Measurements from ENCODE around the gene PPP5C.

PPP5C gene

DNA sequence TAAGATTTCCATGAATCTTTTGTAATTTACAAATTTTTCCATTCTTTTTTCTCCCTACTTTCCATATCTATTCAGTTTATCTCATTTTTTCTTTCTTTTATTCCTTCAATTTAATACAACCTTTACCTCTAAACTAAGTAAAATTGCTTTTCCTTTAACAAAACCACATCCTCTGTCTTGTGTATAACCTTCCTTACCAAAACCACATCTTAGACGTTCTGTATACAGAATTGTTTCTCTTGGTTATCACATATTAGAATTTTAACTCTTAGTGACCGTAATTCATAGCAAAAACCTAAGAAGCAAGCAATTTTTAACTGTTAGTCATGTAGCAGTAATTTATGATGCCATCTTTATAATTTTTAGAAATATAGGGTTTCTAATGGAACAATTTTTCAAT lies 15.0 kb downstream of the PPP5C start:
- peak overlapping the region; percentile 32 for H3K4me3 ChIP-seq (ENCODE audit: insufficient read depth, low read depth, low read length, poor library complexity, severe bottlenecking)

DNA sequence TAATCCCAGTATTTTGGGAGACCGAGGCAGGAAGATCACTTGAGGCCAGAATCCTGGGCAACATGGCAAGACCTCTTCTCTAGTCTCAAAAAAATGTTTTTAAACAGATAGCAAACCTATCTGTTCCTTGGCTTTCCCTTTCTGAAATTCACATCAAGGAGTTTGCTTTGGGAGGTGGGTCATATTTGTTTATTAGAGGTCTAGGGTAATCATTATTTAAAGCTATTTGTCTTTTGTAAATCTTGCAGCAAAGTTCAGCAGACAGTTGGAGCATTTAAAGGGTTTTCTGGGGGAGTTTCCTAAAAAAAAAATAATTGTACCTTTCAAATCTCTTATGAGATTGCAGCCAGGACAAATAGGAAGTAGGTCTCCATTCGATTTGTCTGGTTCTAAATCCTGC lies 17.5 kb downstream of the PPP5C start:
- H3K9me3 ChIP-seq (ENCODE audit: control insufficient read depth, low read length) = no peaks in the 10 kb centered on the region
- H3K36me3 ChIP-seq (ENCODE audit: control insufficient read depth, insufficient read depth, low read length) = peaks cover 18% of the 10 kb centered on the region
- no peak overlapping the region for H3K4me3 ChIP-seq (ENCODE audit: insufficient read depth, low read depth, low read length, poor library complexity, severe bottlenecking)
- no peaks in the 10 kb centered on the region for H3K27me3 ChIP-seq (replicated peaks; ENCODE audit: control insufficient read depth, insufficient read depth, low read length, poor library complexity, severe bottlenecking)
- DNase-seq = no peak
- no peak overlapping the region for H3K27ac ChIP-seq (ENCODE audit: insufficient read depth, low read length, poor library complexity, severe bottlenecking)
- peaks cover 6% of the 10 kb centered on the region for H3K4me1 ChIP-seq (ENCODE audit: control insufficient read depth, insufficient read depth, low read length, poor library complexity, severe bottlenecking)

More for the DNA sequence above, 15.0 kb downstream of the PPP5C start:
- H3K27me3 ChIP-seq (replicated peaks; ENCODE audit: control insufficient read depth, insufficient read depth, low read length, poor library complexity, severe bottlenecking) = no peaks in the 10 kb centered on the region
- H3K9me3 ChIP-seq (ENCODE audit: control insufficient read depth, low read length) = no peaks in the 10 kb centered on the region
- peaks cover 6% of the 10 kb centered on the region for H3K4me1 ChIP-seq (ENCODE audit: control insufficient read depth, insufficient read depth, low read length, poor library complexity, severe bottlenecking)
- no peak for DNase-seq
- peaks cover 11% of the 10 kb centered on the region for H3K36me3 ChIP-seq (ENCODE audit: control insufficient read depth, insufficient read depth, low read length)
- H3K27ac ChIP-seq (ENCODE audit: insufficient read depth, low read length, poor library complexity, severe bottlenecking) = no peak overlapping the region

DNA sequence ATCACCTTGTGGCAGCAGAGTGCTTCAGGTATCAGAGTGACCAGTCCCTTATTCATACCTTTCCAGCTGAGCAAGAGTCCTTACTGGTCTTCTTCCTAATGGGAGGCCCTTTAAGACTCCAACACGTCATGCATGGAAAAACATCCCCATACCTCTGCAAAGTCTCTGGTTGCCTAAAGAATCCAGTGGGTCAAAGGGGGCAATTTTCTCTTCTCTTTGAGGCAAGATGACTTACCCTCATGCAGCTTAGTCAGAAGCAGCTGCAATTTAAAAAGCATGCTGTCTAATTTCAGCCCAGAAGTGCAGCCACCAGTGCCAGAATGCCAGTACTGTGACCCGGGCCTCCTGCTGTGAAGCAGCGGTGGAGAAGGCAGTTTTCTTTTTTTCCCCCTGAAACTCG lies 18.7 kb downstream of the PPP5C start:
- Histone ChIP-seq H3K27ac (ENCODE audit: insufficient read depth, low read length, poor library complexity, severe bottlenecking) (no peak overlapping the region), H3K36me3 (ENCODE audit: control insufficient read depth, insufficient read depth, low read length) (peaks cover 18% of the 10 kb centered on the region), H3K9me3 (ENCODE audit: control insufficient read depth, low read length) (no peaks in the 10 kb centered on the region), H3K4me3 (ENCODE audit: insufficient read depth, low read depth, low read length, poor library complexity, severe bottlenecking) (no peak overlapping the region), H3K27me3 (replicated peaks; ENCODE audit: control insufficient read depth, insufficient read depth, low read length, poor library complexity, severe bottlenecking) (no peaks in the 10 kb centered on the region), H3K4me1 (ENCODE audit: control insufficient read depth, insufficient read depth, low read length, poor library complexity, severe bottlenecking) (peaks cover 6% of the 10 kb centered on the region)
- no peak for DNase-seq

DNA sequence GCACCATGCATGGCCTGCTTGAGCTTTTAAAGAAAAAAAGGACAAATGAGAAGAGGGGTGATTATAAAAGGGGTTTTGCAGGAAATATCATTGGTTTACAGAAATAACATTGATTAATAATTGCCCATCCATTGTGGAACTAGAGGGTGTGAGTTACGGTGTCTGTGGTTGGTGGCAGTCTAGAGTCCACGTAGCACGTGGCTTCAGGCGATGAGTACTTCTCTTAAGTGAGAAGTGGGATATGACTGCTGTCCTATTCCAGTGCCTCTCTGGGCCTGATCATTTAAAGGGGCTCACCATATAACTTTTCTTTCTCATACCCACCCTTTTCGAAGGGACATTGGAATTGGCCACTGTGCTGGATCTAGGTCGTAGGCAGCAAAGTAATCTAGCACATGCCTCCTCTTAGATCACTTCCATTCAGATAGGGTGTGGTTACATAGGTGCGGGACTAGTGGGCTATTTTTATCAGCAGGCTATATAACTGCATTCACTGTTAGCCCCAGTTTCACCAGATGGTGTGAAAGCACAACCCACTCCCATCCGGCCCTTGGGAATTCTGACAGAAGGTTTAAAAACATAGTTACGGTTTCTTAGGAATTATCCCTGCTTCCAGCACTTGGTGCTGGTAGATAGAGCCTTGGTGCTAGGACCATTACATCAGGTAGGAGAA lies 19.9 kb downstream of the PPP5C start:
- Histone ChIP-seq H3K27ac (ENCODE audit: insufficient read depth, low read length, poor library complexity, severe bottlenecking) (no peak overlapping the region), H3K27me3 (replicated peaks; ENCODE audit: control insufficient read depth, insufficient read depth, low read length, poor library complexity, severe bottlenecking) (no peaks in the 10 kb centered on the region), H3K36me3 (ENCODE audit: control insufficient read depth, insufficient read depth, low read length) (peaks cover 18% of the 10 kb centered on the region), H3K4me1 (ENCODE audit: control insufficient read depth, insufficient read depth, low read length, poor library complexity, severe bottlenecking) (peaks cover 3% of the 10 kb centered on the region), H3K4me3 (ENCODE audit: insufficient read depth, low read depth, low read length, poor library complexity, severe bottlenecking) (no peak overlapping the region), H3K9me3 (ENCODE audit: control insufficient read depth, low read length) (no peaks in the 10 kb centered on the region)
- no peak for DNase-seq

GRCh38 chr19:46367426-46367825 lies 20.5 kb downstream of the PPP5C start:
- H3K36me3 ChIP-seq (ENCODE audit: control insufficient read depth, insufficient read depth, low read length) = peaks cover 18% of the 10 kb centered on the region
- H3K27ac ChIP-seq (ENCODE audit: insufficient read depth, low read length, poor library complexity, severe bottlenecking) = no peak overlapping the region

GRCh38 chr19:46368116-46368515 lies 21.2 kb downstream of the PPP5C start:
- Histone ChIP-seq H3K4me1 (ENCODE audit: control insufficient read depth, insufficient read depth, low read length, poor library complexity, severe bottlenecking) (no peaks in the 10 kb centered on the region), H3K36me3 (ENCODE audit: control insufficient read depth, insufficient read depth, low read length) (peaks cover 18% of the 10 kb centered on the region), H3K9me3 (ENCODE audit: control insufficient read depth, low read length) (no peaks in the 10 kb centered on the region), H3K27me3 (replicated peaks; ENCODE audit: control insufficient read depth, insufficient read depth, low read length, poor library complexity, severe bottlenecking) (no peaks in the 10 kb centered on the region), H3K4me3 (ENCODE audit: insufficient read depth, low read depth, low read length, poor library complexity, severe bottlenecking) (no peak overlapping the region), H3K27ac (ENCODE audit: insufficient read depth, low read length, poor library complexity, severe bottlenecking) (no peak overlapping the region)
- DNase-seq = no peak

More at GRCh38 chr19:46367426-46367825, 20.5 kb downstream of the PPP5C start:
- Histone ChIP-seq H3K4me1 (ENCODE audit: control insufficient read depth, insufficient read depth, low read length, poor library complexity, severe bottlenecking) (no peaks in the 10 kb centered on the region), H3K9me3 (ENCODE audit: control insufficient read depth, low read length) (no peaks in the 10 kb centered on the region), H3K27me3 (replicated peaks; ENCODE audit: control insufficient read depth, insufficient read depth, low read length, poor library complexity, severe bottlenecking) (no peaks in the 10 kb centered on the region), H3K4me3 (ENCODE audit: insufficient read depth, low read depth, low read length, poor library complexity, severe bottlenecking) (no peak overlapping the region)
- no peak for DNase-seq

DNA sequence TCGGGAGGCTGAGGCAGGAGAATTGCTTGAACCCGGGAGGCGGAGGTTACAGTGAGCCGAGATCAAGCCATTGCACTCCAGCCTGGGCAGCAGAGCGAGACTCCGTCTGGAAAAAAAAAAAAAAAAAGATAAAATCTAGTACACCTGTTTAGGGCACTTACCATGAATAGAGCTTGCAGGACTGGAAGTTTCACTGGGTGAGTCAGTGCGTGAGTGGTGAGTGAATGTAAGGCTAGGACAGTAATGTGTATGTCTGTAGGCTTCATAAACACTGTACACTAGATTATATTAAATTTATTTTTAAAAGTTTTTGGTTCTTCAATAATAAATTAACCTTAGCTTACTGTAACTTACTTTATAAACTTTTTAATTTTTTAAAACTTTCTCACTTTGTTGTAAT lies 22.9 kb downstream of the PPP5C start:
- Histone ChIP-seq H3K4me1 (ENCODE audit: control insufficient read depth, insufficient read depth, low read length, poor library complexity, severe bottlenecking) (no peaks in the 10 kb centered on the region), H3K9me3 (ENCODE audit: control insufficient read depth, low read length) (no peaks in the 10 kb centered on the region), H3K36me3 (ENCODE audit: control insufficient read depth, insufficient read depth, low read length) (peaks cover 12% of the 10 kb centered on the region), H3K27ac (ENCODE audit: insufficient read depth, low read length, poor library complexity, severe bottlenecking) (no peak overlapping the region), H3K4me3 (ENCODE audit: insufficient read depth, low read depth, low read length, poor library complexity, severe bottlenecking) (no peak overlapping the region), H3K27me3 (replicated peaks; ENCODE audit: control insufficient read depth, insufficient read depth, low read length, poor library complexity, severe bottlenecking) (no peaks in the 10 kb centered on the region)
- no peak for DNase-seq

- Histone ChIP-seq H3K27ac (ENCODE audit: insufficient read depth, low read length, poor library complexity, severe bottlenecking) (no peak overlapping the region), H3K36me3 (ENCODE audit: control insufficient read depth, insufficient read depth, low read length) (peaks cover 15% of the 10 kb centered on the region)
These were observed 24.5 kb downstream of the PPP5C start for GRCh38 chr19:46371371-46371901.

DNA sequence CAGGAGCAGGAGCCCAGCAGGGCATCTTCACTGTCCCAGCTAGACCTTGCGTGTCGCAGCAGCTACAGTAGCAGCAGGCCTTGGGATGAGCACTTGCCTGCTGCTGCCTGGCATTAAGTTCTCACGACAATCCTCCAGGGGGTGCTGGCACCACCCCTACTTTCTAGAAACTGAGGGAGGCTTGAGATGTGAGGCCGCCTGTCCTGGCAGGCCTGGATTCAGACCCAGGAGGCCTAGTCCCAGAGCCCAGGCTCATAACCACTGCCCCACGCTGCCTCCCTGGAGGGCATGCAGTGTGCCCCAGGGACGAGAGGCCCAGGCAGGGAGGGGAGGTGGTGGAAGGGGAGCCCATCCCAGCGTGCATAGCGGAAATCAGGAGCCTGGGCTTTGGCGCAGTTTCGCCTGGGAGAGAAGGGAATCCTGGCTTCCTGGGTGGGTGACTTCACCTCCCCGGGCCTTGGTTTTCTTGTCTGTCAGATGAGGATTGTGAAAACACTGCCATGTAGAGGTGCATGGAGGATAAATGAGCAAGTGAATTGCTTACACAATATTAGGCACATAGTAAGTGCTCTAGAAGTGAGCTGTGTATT lies 26.1 kb downstream of the PPP5C start:
- Histone ChIP-seq H3K27ac (ENCODE audit: insufficient read depth, low read length, poor library complexity, severe bottlenecking) (no peak overlapping the region), H3K9me3 (ENCODE audit: control insufficient read depth, low read length) (no peaks in the 10 kb centered on the region), H3K36me3 (ENCODE audit: control insufficient read depth, insufficient read depth, low read length) (peaks cover 22% of the 10 kb centered on the region), H3K27me3 (replicated peaks; ENCODE audit: control insufficient read depth, insufficient read depth, low read length, poor library complexity, severe bottlenecking) (no peaks in the 10 kb centered on the region), H3K4me1 (ENCODE audit: control insufficient read depth, insufficient read depth, low read length, poor library complexity, severe bottlenecking) (no peaks in the 10 kb centered on the region), H3K4me3 (ENCODE audit: insufficient read depth, low read depth, low read length, poor library complexity, severe bottlenecking) (no peak overlapping the region)
- DNase-seq = no peak

More at GRCh38 chr19:46371371-46371901, 24.5 kb downstream of the PPP5C start:
- Histone ChIP-seq H3K4me1 (ENCODE audit: control insufficient read depth, insufficient read depth, low read length, poor library complexity, severe bottlenecking) (no peaks in the 10 kb centered on the region), H3K27me3 (replicated peaks; ENCODE audit: control insufficient read depth, insufficient read depth, low read length, poor library complexity, severe bottlenecking) (no peaks in the 10 kb centered on the region), H3K9me3 (ENCODE audit: control insufficient read depth, low read length) (no peaks in the 10 kb centered on the region), H3K4me3 (ENCODE audit: insufficient read depth, low read depth, low read length, poor library complexity, severe bottlenecking) (no peak overlapping the region)
- DNase-seq = no peak
